ENCODE results near the gene PRSS56.

Gene PRSS56

DNA sequence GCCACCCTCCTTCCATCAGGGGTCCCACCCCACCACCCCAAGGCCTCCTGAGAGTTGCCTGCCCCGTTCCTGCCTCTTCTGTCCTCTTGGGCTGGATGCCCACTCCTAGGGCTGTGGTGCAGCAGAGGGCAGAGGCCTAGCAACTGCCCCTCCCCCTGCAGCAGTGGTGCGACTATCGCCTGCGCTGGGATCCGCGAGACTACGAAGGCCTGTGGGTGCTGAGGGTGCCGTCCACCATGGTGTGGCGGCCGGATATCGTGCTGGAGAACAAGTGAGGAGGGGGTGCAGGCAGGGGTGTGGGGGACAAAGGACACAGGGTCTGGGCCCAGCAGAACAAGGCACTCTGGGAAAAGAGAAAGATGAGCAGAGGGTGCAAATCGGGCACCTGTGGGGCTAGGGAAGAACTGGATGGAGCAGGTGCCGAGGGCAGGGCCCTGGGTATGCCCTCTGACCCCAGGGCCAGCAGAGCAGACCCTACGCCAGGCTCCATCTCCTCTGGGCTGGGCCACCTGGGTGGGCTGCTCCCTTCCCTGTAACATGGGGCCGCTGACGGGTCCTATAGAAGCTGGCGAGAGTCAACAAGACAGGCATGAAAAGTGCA lies 20.4 kb downstream of the PRSS56 start:
- DNase-seq (ENCODE audit: low spot score), result no peak
- H3K27ac ChIP-seq, result no peak overlapping the region
- ChIA-PET CTCF (no interaction called here), POLR2A (ENCODE audit: low non-redundant PET) (no interaction called here)
- TF ChIP-seq, protein P1, sequence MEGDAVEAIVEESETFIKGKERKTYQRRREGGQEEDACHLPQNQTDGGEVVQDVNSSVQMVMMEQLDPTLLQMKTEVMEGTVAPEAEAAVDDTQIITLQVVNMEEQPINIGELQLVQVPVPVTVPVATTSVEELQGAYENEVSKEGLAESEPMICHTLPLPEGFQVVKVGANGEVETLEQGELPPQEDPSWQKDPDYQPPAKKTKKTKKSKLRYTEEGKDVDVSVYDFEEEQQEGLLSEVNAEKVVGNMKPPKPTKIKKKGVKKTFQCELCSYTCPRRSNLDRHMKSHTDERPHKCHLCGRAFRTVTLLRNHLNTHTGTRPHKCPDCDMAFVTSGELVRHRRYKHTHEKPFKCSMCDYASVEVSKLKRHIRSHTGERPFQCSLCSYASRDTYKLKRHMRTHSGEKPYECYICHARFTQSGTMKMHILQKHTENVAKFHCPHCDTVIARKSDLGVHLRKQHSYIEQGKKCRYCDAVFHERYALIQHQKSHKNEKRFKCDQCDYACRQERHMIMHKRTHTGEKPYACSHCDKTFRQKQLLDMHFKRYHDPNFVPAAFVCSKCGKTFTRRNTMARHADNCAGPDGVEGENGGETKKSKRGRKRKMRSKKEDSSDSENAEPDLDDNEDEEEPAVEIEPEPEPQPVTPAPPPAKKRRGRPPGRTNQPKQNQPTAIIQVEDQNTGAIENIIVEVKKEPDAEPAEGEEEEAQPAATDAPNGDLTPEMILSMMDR (conservative IDR thresholded peaks at IDR 0.05; ENCODE audit: low read depth), result no peak

DNA sequence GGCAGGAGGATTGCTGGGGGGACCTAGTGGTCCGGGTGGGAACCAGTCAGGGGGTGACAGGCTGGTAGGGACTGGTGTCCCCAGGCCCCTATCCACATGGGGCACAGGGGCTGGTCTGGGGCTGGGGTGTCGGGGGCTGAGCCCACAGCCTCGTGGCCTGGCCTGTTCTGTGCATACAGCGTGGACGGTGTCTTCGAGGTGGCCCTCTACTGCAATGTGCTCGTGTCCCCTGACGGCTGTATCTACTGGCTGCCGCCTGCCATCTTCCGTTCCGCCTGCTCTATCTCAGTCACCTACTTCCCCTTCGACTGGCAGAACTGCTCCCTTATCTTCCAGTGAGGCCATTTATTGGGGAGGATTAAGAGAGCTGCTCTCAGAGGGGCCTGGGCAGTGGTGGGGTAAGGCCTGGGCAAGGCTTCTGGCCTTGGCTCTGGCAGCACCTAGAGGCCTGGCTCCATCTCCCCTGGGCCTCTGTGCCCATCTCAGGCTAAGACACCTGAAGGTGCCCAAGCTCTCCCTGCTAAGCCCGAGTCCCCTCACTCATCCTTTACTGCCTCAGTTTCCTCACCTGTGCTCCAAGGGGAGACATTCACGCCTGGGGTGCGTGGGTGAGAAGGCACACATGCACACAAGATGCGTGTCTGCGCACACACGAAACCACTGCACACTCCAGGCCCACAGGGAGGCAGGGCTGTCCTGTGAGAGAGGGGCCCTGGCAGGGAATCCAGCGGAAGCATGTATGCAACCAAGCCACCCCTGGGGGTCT lies 21.2 kb downstream of the PRSS56 start:
- no peak for DNase-seq (ENCODE audit: low spot score)
- ChIA-PET POLR2A (ENCODE audit: low non-redundant PET) (no interaction called here), CTCF (interaction anchor here (0.6 kb wide), 1 partner anchor 64 kb away, joined by 3 read pairs; no protein-coding TSS in a partner anchor)
- TF ChIP-seq, protein P1 (conservative IDR thresholded peaks at IDR 0.05; ENCODE audit: low read depth), result no peak
- H3K27ac ChIP-seq, result no peak overlapping the region

DNA sequence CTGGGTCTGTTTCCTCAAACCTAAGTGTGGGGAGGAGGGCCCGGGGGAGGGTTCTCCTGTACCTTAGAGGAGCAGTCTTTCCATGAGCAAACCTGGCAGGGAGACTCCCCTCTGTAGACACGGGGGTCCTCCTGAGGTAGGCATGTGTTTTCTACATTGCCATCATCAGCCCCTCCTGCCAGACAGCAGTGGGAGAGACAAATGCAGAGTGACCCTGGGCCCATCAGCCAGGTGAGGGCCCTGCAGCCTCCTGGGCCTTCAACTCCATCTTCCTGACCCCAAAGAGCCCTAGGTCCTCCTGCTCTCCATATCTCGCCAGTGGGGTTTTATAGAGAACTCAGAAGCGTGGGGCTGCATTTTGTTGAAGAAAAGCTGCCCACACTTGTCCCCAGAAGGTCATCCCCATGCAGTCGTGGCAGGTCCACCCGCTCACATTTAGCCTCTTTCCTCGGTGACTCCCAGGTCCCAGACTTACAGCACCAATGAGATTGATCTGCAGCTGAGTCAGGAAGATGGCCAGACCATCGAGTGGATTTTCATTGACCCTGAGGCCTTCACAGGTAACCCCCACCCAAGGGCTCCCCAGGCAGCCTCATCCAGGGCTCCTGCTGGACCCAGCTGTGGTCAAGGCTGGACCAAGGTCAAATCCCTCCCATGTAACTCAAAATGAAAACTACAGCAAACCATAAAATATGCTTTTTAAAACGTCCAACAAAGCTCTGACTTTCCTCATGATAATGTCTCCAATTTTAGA lies 21.9 kb downstream of the PRSS56 start:
- CTCF ChIA-PET, result no interaction called here
- DNase-seq (ENCODE audit: low spot score), result no peak
- H3K27ac ChIP-seq, result peak overlapping the region; percentile 5; the same call in 1 of the 2 replicates
- POLR2A ChIA-PET (ENCODE audit: low non-redundant PET), result no interaction called here
- TF ChIP-seq, protein P1 (conservative IDR thresholded peaks at IDR 0.05; ENCODE audit: low read depth), result no peak

DNA sequence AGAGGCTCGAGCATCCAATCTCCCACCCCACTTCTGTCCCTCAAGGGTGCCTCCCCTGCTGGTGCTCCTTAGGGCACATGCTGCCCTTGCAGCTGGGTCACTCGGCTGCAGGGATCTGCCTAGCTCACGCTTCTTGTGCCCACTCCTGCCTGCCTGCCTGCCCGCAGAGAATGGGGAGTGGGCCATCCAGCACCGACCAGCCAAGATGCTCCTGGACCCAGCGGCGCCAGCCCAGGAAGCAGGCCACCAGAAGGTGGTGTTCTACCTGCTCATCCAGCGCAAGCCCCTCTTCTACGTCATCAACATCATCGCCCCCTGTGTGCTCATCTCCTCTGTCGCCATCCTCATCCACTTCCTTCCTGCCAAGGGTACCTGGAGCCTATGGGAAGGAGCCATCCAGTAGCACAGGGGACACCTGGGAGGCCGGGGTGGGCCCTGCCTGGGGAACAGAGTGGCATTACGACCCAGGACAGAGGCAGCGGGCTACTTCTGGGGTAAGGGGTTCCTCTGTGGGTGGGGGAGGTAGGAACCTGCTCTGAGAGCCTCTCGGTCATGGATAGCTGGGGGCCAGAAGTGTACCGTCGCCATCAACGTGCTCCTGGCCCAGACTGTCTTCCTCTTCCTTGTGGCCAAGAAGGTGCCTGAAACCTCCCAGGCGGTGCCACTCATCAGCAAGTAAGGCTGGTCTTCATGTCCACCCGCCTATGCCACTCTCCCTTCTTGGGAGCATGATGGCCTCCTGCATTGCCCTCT lies 22.7 kb downstream of the PRSS56 start:
- ChIA-PET CTCF (no interaction called here), POLR2A (ENCODE audit: low non-redundant PET) (no interaction called here)
- TF ChIP-seq, protein P1 (conservative IDR thresholded peaks at IDR 0.05; ENCODE audit: low read depth), result no peak
- no peak for DNase-seq (ENCODE audit: low spot score)
- peak overlapping the region; percentile 30; the same call in 1 of the 2 replicates for H3K27ac ChIP-seq

DNA sequence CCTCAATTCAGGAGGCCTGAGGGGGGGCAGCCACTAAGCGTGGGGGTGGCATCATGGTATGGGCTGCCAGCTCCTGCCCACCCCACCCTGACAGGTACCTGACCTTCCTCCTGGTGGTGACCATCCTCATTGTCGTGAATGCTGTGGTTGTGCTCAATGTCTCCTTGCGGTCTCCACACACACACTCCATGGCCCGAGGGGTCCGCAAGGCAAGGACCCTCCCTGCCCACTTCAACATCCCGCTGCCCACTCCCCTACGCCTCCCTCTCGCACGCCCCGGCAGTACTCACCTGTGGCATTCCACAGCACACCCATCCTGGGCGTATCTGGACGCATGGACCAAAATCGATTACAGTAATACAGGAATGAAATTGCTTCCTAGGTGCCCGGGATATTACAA lies 23.3 kb downstream of the PRSS56 start:
- ChIA-PET CTCF (no interaction called here), POLR2A (ENCODE audit: low non-redundant PET) (no interaction called here)
- peak overlapping the region; percentile 30 for H3K27ac ChIP-seq
- no peak for DNase-seq (ENCODE audit: low spot score)
- TF ChIP-seq, protein P1 (conservative IDR thresholded peaks at IDR 0.05; ENCODE audit: low read depth), result no peak

Data from RWPE1 (cell line).